K562 (cell line): ENCODE measurements around the gene POLDIP3. TPM values are rescaled to one million over a fixed set of nuclear protein-coding genes. Genes with fewer than 3 reads are reported as not detected.

Source experiments
- BCL6 ChIP-seq: fragments of 250-450 bp; sonication (Bioruptor Pico); IDR thresholded peaks from 2 replicates; pipeline ENCODE4 v1.4.0; 2020
- KHSRP ChIP-seq: fragments of 450-650 bp; IDR thresholded peaks from 2 replicates; pipeline ENCODE4 v1.6.1; 2017
- RBM14 ChIP-seq: fragments of 200-400 bp; formaldehyde crosslinking; IDR thresholded peaks from 2 replicates; pipeline ENCODE4 v1.6.1; 2018; ENCODE audit warnings: low read depth, mild to moderate bottlenecking, low read length, moderate library complexity, borderline replicate concordance; ENCODE audit not compliant: insufficient read depth
- RCOR1 ChIP-seq, 2 experiments: IDR thresholded peaks; 2 replicates each; pipeline ENCODE4 v1.6.1; 2012; ENCODE audit warnings: low read depth in 2 of 2, low read length in 2 of 2, borderline replicate concordance in 1 of 2, improper control_type of control experiment in 1 of 2
- RFX7 ChIP-seq: fragments of 250-450 bp; sonication (Bioruptor Pico); IDR thresholded peaks from 2 replicates; pipeline ENCODE4 v1.5.1; 2021; ENCODE audit warnings: mild to moderate bottlenecking
- SAFB2 ChIP-seq: fragments of 200-400 bp; formaldehyde crosslinking; IDR thresholded peaks from 2 replicates; pipeline ENCODE4 v1.6.1; 2018; ENCODE audit warnings: borderline replicate concordance, low read length, low read depth, moderate library complexity; ENCODE audit not compliant: severe bottlenecking
- SMAD1 ChIP-seq: fragments of 150-350 bp; IDR thresholded peaks from 2 replicates; pipeline ENCODE4 v1.6.1; 2014; ENCODE audit warnings: low read length, low read depth; ENCODE audit not compliant: partially characterized antibody
- TAF7 ChIP-seq: fragments of 450-650 bp; IDR thresholded peaks from 2 replicates; pipeline ENCODE4 v1.6.1; 2016; ENCODE audit warnings: missing genetic modification characterization, missing compliant biosample characterization
- ZBED1 ChIP-seq: IDR thresholded peaks from 2 replicates; pipeline ENCODE4 v1.6.1; 2014
- ZFP91 ChIP-seq: sonication (generic); formaldehyde crosslinking; IDR thresholded peaks from 2 replicates; pipeline ENCODE4 v1.8.0; 2022; ENCODE audit warnings: mild to moderate bottlenecking, missing genetic modification reagents
- ZKSCAN1 ChIP-seq: fragments of 150-350 bp; IDR thresholded peaks from 2 replicates; pipeline ENCODE4 v1.6.1; 2016; ENCODE audit warnings: low read depth, low read length
- ZNF589 ChIP-seq: fragments of 200-800 bp; sonication (Bioruptor generic); IDR thresholded peaks from 2 replicates; pipeline ENCODE4 v1.6.1; 2016; ENCODE audit warnings: low read depth, missing genetic modification characterization, missing compliant biosample characterization
- ZNF609 ChIP-seq: sonication (generic); formaldehyde crosslinking; IDR thresholded peaks from 2 replicates; pipeline ENCODE4 v1.8.1; 2023; ENCODE audit warnings: missing genetic modification reagents, mild to moderate bottlenecking, borderline replicate concordance
- polyA plus RNA-seq, 8 experiments: library from polyadenylated mRNA; depleted of rRNA in 4 of 8; stranded (reverse) in 5 of 8; unstranded in 3 of 8; fragments of >200 nt; fragmentation: Nextera tagmentation in 2 of 8; fragmentation: Illumina TruSeq in 1 of 8; extraction: Ambion mirVana in 2 of 8; extraction: Trizol in 1 of 8; gene quantifications; 2 replicates each; pipeline versions ENCODE4 v1.2.1 to v1.2.3, GENCODE V29; 2011 to 2014; ENCODE audit warnings: inconsistent platforms in 1 of 8, missing spikeins in 1 of 8
- total RNA-seq, 7 experiments: library from RNA; depleted of rRNA in 6 of 7; stranded (reverse); fragments of >200 nt in 6 of 7; fragmentation: Illumina TruSeq in 2 of 7; extraction: Trizol in 2 of 7; gene quantifications; 2 replicates each; pipeline versions ENCODE4 v1.2.1 to v1.2.3, GENCODE V29; 2011 to 2021; ENCODE audit warnings: low replicate concordance in 1 of 7
- TF ChIP-seq, protein P1 (sequence below): sonication (generic); formaldehyde crosslinking; IDR thresholded peaks from 2 replicates; pipeline ENCODE4 v1.8.1; 2022; ENCODE audit warnings: missing genetic modification reagents
- TF ChIP-seq, protein P2 (sequence below): fragments of 250-450 bp; sonication (Bioruptor Pico); IDR thresholded peaks from 2 replicates; pipeline ENCODE4 v1.8.0; 2022; ENCODE audit warnings: moderate library complexity, mild to moderate bottlenecking, inconsistent platforms
- TF ChIP-seq, protein P3 (sequence below): fragments of 450-650 bp; IDR thresholded peaks from 2 replicates; pipeline ENCODE4 v1.6.1; 2014; ENCODE audit warnings: low read depth, mild to moderate bottlenecking, moderate library complexity, borderline replicate concordance

POLDIP3 gene
- total and polyA plus RNA-seq, 9 of the 15 experiments (the other 6 are each of a cell fraction or from before 2014, with no cell fraction given) = 14.3 to 53.0 (median 26.3) TPM

DNA sequence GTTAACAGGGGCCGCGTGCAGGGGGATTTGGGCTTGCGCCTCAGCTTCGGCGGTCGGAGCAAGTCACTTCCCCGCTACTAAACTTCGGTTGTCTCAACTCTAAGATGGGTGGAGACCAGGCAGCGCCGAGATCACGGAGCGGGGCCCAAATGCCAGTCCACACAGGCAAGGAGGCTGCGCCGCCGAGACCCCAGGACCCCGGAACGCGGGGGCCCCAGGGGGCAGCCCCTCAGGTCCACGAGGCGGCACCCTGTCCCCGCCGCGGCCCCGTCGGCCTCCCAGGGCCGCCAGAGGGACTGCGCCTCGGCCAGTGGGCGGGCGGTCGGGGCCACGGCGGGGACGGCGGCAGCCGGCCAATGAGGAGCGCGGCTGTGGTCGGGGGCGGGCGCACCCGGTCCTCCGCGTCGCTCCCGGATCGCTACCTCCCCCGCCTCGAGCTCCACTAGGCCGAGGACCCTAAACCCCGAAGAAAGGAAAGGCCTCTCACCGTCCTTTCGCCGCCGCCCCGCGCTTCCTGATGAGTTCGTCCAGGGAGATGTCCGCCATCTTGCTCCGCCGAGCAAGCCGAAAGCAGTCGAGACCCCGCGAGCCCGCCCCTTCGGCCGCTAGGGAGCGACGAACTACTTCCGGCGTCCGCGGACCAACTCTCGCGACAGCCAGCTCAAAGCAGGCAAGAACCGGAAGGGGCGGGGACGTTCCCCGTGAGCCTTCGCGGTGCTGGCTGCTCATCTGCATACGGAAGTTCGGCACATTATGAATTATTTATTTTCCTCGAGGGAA is at the start of gene POLDIP3 (continued):
- no peak for TF ChIP-seq ZNF609 (CRISPR knock-in tag)
- TF ChIP-seq ZKSCAN1 = no peak
- TF ChIP-seq, protein P1, sequence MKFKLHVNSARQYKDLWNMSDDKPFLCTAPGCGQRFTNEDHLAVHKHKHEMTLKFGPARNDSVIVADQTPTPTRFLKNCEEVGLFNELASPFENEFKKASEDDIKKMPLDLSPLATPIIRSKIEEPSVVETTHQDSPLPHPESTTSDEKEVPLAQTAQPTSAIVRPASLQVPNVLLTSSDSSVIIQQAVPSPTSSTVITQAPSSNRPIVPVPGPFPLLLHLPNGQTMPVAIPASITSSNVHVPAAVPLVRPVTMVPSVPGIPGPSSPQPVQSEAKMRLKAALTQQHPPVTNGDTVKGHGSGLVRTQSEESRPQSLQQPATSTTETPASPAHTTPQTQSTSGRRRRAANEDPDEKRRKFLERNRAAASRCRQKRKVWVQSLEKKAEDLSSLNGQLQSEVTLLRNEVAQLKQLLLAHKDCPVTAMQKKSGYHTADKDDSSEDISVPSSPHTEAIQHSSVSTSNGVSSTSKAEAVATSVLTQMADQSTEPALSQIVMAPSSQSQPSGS (CRISPR knock-in tag) = no peak
- TF ChIP-seq, protein P2, sequence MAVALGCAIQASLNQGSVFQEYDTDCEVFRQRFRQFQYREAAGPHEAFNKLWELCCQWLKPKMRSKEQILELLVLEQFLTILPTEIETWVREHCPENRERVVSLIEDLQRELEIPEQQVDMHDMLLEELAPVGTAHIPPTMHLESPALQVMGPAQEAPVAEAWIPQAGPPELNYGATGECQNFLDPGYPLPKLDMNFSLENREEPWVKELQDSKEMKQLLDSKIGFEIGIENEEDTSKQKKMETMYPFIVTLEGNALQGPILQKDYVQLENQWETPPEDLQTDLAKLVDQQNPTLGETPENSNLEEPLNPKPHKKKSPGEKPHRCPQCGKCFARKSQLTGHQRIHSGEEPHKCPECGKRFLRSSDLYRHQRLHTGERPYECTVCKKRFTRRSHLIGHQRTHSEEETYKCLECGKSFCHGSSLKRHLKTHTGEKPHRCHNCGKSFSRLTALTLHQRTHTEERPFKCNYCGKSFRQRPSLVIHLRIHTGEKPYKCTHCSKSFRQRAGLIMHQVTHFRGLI (CRISPR knock-in tag) = no peak
- TF ChIP-seq SAFB2 = no peak
- no peak for TF ChIP-seq BCL6 (CRISPR knock-in tag)
- TF ChIP-seq RFX7 (CRISPR knock-in tag) = no peak
- peak; percentile 51; the same call in 1 of the 2 replicates for TF ChIP-seq ZNF589 (CRISPR knock-in tag)
- TF ChIP-seq RBM14 = no peak
- no peak for TF ChIP-seq RCOR1 (IDR thresholded peaks at IDR 0.05; ENCODE audit: borderline replicate concordance in 1 of 2, low read depth in 2 of 2, low read length in 2 of 2)
- TF ChIP-seq, protein P3, sequence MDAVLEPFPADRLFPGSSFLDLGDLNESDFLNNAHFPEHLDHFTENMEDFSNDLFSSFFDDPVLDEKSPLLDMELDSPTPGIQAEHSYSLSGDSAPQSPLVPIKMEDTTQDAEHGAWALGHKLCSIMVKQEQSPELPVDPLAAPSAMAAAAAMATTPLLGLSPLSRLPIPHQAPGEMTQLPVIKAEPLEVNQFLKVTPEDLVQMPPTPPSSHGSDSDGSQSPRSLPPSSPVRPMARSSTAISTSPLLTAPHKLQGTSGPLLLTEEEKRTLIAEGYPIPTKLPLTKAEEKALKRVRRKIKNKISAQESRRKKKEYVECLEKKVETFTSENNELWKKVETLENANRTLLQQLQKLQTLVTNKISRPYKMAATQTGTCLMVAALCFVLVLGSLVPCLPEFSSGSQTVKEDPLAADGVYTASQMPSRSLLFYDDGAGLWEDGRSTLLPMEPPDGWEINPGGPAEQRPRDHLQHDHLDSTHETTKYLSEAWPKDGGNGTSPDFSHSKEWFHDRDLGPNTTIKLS = peak; percentile 90
- TF ChIP-seq TAF7 = peak; percentile 83
- TF ChIP-seq ZBED1 = no peak
- no peak for TF ChIP-seq ZFP91
- no peak for TF ChIP-seq SMAD1
- no peak for TF ChIP-seq KHSRP
